Neuronal stem cell (in vitro differentiated cells): Measurements from ENCODE around the gene PDE2A.
A peak's percentile ranks its signal among the peaks of the same experiment; 100 is the strongest.

Experiments
- DNase-seq: peaks from one replicate; pipeline ENCODE4 v3.0.0-alpha.2; 2013; ENCODE audit warnings: low spot score
- H2AFZ ChIP-seq: one replicate; pipeline ENCODE4 v1.6.1; 2013; ENCODE audit warnings: mild to moderate bottlenecking, low read length, inconsistent platforms
- H2AK5ac ChIP-seq: 2 replicates; pipeline ENCODE4 v1.6.1; 2013; ENCODE audit warnings: low read depth, mild to moderate bottlenecking, inconsistent platforms, low read length, moderate library complexity, mixed read lengths
- H2BK120ac ChIP-seq: 2 replicates; pipeline ENCODE4 v1.6.1; 2013; ENCODE audit warnings: low read depth, mild to moderate bottlenecking, inconsistent platforms, low read length, moderate library complexity, mixed read lengths
- H2BK12ac ChIP-seq: one replicate; pipeline ENCODE4 v1.6.1; 2013; ENCODE audit warnings: low read length, inconsistent platforms
- H2BK15ac ChIP-seq: 2 replicates; pipeline ENCODE4 v1.6.1; 2013; ENCODE audit warnings: mild to moderate bottlenecking, low read length, inconsistent platforms, mixed read lengths
- H2BK5ac ChIP-seq: one replicate; pipeline ENCODE4 v1.6.1; 2013; ENCODE audit warnings: inconsistent platforms, mild to moderate bottlenecking, low read length, moderate library complexity
- H3K14ac ChIP-seq: one replicate; pipeline ENCODE4 v1.6.1; 2013; ENCODE audit warnings: low read length, inconsistent platforms
- H3K18ac ChIP-seq: 2 replicates; pipeline ENCODE4 v1.6.1; 2013; ENCODE audit warnings: low read length, inconsistent platforms
- H3K23ac ChIP-seq: 2 replicates; pipeline ENCODE4 v1.6.1; 2013; ENCODE audit warnings: low read depth, mild to moderate bottlenecking, mixed read lengths, low read length, inconsistent platforms; ENCODE audit not compliant: poor library complexity
- H3K27ac ChIP-seq: replicated peaks from 3 replicates; pipeline ENCODE4 v1.5.1; 2013; ENCODE audit warnings: low read length, inconsistent platforms
- H3K27me3 ChIP-seq, 3 experiments: 2 replicates each; pipeline ENCODE4 v1.6.1; 2013; ENCODE audit warnings: low read length in 3 of 3, mild to moderate bottlenecking in 2 of 3, inconsistent platforms in 1 of 3, low read depth in 1 of 3, mixed read lengths in 1 of 3, moderate library complexity in 1 of 3; ENCODE audit not compliant: control insufficient read depth in 3 of 3, insufficient read depth in 3 of 3
- H3K36me3 ChIP-seq, 2 donors: replicated peaks in 1 of 2; 2 replicates each; pipeline ENCODE4 v1.6.1; 2013; ENCODE audit warnings: low read length in 2 of 2; ENCODE audit not compliant: control insufficient read depth in 2 of 2, insufficient read depth in 2 of 2
- H3K4ac ChIP-seq: 2 replicates; pipeline ENCODE4 v1.6.1; 2013; ENCODE audit warnings: inconsistent platforms, mild to moderate bottlenecking, low read length, moderate library complexity
- H3K4me1 ChIP-seq, 2 donors: 1 replicate in 1 of 2; 2 replicates in 1 of 2; pipeline ENCODE4 v1.6.1; 2013; ENCODE audit warnings: low read length in 2 of 2, low read depth in 1 of 2; ENCODE audit not compliant: control insufficient read depth in 2 of 2, insufficient read depth in 1 of 2
- H3K4me2 ChIP-seq: one replicate; pipeline ENCODE4 v1.6.1; 2013; ENCODE audit warnings: mild to moderate bottlenecking, low read length, inconsistent platforms; ENCODE audit not compliant: insufficient read depth, poor library complexity, severe bottlenecking
- H3K4me3 ChIP-seq, 2 donors: 2 replicates each; pipeline ENCODE4 v1.5.1; 2013; ENCODE audit warnings: low read length in 2 of 2, mild to moderate bottlenecking in 2 of 2, inconsistent platforms in 1 of 2, moderate library complexity in 1 of 2
- H3K79me1 ChIP-seq: one replicate; pipeline ENCODE4 v1.6.1; 2013; ENCODE audit warnings: low read depth, mild to moderate bottlenecking, inconsistent platforms, low read length, moderate library complexity
- H3K9ac ChIP-seq: one replicate; pipeline ENCODE4 v1.6.1; 2013; ENCODE audit warnings: mild to moderate bottlenecking, low read depth, low read length, inconsistent platforms; ENCODE audit not compliant: poor library complexity
- H3K9me3 ChIP-seq, 2 donors: replicated peaks in 1 of 2; 2 replicates each; pipeline versions ENCODE3 to v1.6.1; 2013; ENCODE audit warnings: low read length in 2 of 2, mild to moderate bottlenecking in 2 of 2, inconsistent platforms in 1 of 2, low read depth in 1 of 2, mixed read lengths in 1 of 2, moderate library complexity in 1 of 2; ENCODE audit not compliant: control insufficient read depth in 2 of 2, insufficient read depth in 1 of 2
- H4K8ac ChIP-seq: one replicate; pipeline ENCODE4 v1.6.1; 2013; ENCODE audit warnings: low read depth, mild to moderate bottlenecking, inconsistent platforms, low read length, moderate library complexity
- H4K91ac ChIP-seq: one replicate; pipeline ENCODE4 v1.6.1; 2013; ENCODE audit warnings: low read length, low read depth, mild to moderate bottlenecking, inconsistent platforms; ENCODE audit not compliant: poor library complexity
- WGBS, 2 donors: extraction: QIAGEN DNeasy Blood & Tissue Kit; methylation state at CpG; one replicate each; pipeline ENCODE4 v1.1.7; 2013; ENCODE audit warnings: missing lambda C conversion rate in 2 of 2, mixed read lengths in 1 of 2; ENCODE audit not compliant: insufficient read length in 2 of 2, insufficient replicate concordance in 1 of 2; ENCODE audit errors: extremely low coverage in 2 of 2; 5-methylcytosine and 5-hydroxymethylcytosine counted together

PDE2A gene

DNA sequence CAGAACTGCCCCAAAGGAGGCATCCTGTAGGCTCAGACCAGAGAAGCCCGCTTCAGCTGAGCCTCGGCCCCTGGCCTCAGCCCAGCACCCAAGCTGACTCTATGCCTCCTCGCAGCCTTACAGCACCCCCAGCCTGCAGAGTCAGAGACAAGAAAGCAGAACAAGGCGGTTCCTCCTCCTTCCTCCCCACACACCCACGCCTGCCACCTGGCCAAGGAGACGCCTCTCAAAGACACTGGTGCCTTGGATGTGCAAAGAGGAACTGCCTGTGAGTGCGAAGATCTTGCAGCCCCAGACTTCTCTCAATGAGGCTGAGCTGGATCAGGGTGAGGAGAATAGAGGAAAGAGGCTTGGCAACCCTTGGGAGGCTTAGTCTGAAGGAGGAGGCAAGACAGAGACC is 60.2 kb downstream of the PDE2A start:
- Histone ChIP-seq H2BK15ac (no peak overlapping the region), H3K4ac (no peak overlapping the region), H2BK5ac (no peak overlapping the region), H3K14ac (no peak overlapping the region), H3K23ac (peak overlapping the region; percentile 13), H3K4me3 (no peak overlapping the region), H3K9ac (no peak overlapping the region), H3K36me3 (no peaks in the 10 kb centered on the region), H3K27me3 (peaks cover 0 to 73% (median 0%) of the 10 kb centered on the region in 3 experiments), H3K4me1 (peaks cover 3 to 18% of the 10 kb centered on the region in 2 donors), H2BK120ac (no peak overlapping the region), H3K9me3 (no peaks in the 10 kb centered on the region), H3K4me2 (no peak overlapping the region), H2AK5ac (peak overlapping the region; percentile 9), H3K27ac (no peak overlapping the region), H3K18ac (no peak overlapping the region), H2BK12ac (no peak overlapping the region), H3K79me1 (no peaks in the 10 kb centered on the region), H4K8ac (no peak overlapping the region), H2AFZ (no peak overlapping the region), H4K91ac (no peak overlapping the region)
- no CpG with 5 or more reads among the region's 7 CpGs for WGBS, 2 donors
- DNase-seq: no peak

DNA sequence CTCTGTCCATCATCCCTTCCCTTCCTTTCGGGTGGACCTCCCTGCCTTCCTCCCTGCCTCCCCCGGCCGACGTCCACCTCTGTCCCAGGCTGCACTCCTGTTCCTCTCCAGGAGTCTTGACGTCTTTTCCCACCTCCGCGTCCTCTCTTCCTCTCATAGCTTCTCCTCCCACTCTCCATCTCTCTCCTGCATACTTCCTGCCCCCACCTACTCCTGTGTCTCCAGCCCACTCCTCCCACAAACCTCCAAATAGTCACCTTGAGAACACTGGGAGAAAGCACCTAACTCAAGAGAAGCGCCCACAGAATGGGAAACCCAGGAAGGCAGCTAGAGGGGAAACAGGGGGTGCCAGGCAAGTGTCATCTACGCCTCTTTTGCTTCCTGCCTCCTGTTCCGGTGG is 60.8 kb downstream of the PDE2A start:
- no peak overlapping the region for H2BK15ac ChIP-seq
- no peak overlapping the region for H3K4ac ChIP-seq
- H3K4me2 ChIP-seq: no peak overlapping the region
- no peak overlapping the region for H3K23ac ChIP-seq
- no peak overlapping the region for H2AFZ ChIP-seq
- peaks cover 3 to 18% of the 10 kb centered on the region in 2 donors for H3K4me1 ChIP-seq
- no peak overlapping the region for H3K4me3 ChIP-seq
- peaks cover 0 to 68% (median 0%) of the 10 kb centered on the region in 3 experiments for H3K27me3 ChIP-seq
- no peaks in the 10 kb centered on the region for H3K9me3 ChIP-seq
- no peak overlapping the region for H2BK12ac ChIP-seq
- H2AK5ac ChIP-seq: peak overlapping the region; percentile 9
- H2BK120ac ChIP-seq: no peak overlapping the region
- H4K8ac ChIP-seq: no peak overlapping the region
- H3K79me1 ChIP-seq: no peaks in the 10 kb centered on the region
- H3K14ac ChIP-seq: no peak overlapping the region
- no peak for DNase-seq
- no peak overlapping the region for H4K91ac ChIP-seq
- WGBS, 2 donors: no CpG with 5 or more reads among the region's 10 CpGs
- H3K9ac ChIP-seq: no peak overlapping the region
- H2BK5ac ChIP-seq: no peak overlapping the region
- no peaks in the 10 kb centered on the region for H3K36me3 ChIP-seq
- H3K18ac ChIP-seq: no peak overlapping the region
- no peak overlapping the region for H3K27ac ChIP-seq

GRCh38 chr11:72609476-72609875 is 64.7 kb downstream of the PDE2A start:
- Histone ChIP-seq H3K4me3 (no peak overlapping the region), H3K36me3 (no peaks in the 10 kb centered on the region), H3K27me3 (peaks cover 0 to 64% (median 0%) of the 10 kb centered on the region in 3 experiments), H3K14ac (no peak overlapping the region), H3K18ac (no peak overlapping the region), H3K4ac (no peak overlapping the region), H3K27ac (no peak overlapping the region), H3K79me1 (no peaks in the 10 kb centered on the region), H2AFZ (no peak overlapping the region), H3K9me3 (no peaks in the 10 kb centered on the region), H3K4me2 (no peak overlapping the region), H3K9ac (no peak overlapping the region), H2AK5ac (no peak overlapping the region), H3K23ac (no peak overlapping the region), H2BK5ac (no peak overlapping the region), H2BK120ac (no peak overlapping the region), H3K4me1 (peaks cover 0 to 3% of the 10 kb centered on the region in 2 donors), H2BK12ac (no peak overlapping the region), H4K8ac (no peak overlapping the region), H4K91ac (no peak overlapping the region), H2BK15ac (no peak overlapping the region)
- WGBS, 2 donors: no CpG with 5 or more reads among the region's 8 CpGs
- no peak for DNase-seq

DNA sequence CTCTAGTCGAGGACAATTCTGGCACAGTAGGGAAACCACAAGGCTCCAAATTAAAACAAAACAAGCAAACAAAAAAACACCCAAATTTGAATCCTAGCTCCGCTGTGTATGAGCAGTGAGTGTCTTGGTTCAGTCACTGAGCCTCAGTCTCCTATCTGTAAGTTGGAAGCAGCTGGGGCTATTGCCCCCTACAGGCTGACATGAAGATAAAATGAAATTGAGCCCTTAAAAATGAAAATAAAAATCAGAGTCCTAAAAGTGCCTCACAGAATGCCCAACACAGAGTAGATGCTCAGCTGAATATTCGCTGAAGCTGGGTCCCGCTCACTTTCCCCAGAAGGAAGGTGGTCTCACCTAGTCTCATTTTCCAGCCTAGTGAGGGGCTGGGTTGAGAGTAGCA is 65.2 kb downstream of the PDE2A start:
- H3K9me3 ChIP-seq: no peaks in the 10 kb centered on the region
- H4K91ac ChIP-seq: no peak overlapping the region
- no peak overlapping the region for H3K4ac ChIP-seq
- no peak for DNase-seq
- H2BK120ac ChIP-seq: no peak overlapping the region
- H3K79me1 ChIP-seq: no peaks in the 10 kb centered on the region
- no CpG with 5 or more reads among the region's 4 CpGs for WGBS, 2 donors
- H3K36me3 ChIP-seq: no peaks in the 10 kb centered on the region
- H3K27ac ChIP-seq: no peak overlapping the region
- H3K4me1 ChIP-seq: peaks cover 0 to 3% of the 10 kb centered on the region in 2 donors
- H3K4me3 ChIP-seq: no peak overlapping the region
- no peak overlapping the region for H3K9ac ChIP-seq
- no peak overlapping the region for H2AFZ ChIP-seq
- no peak overlapping the region for H2BK12ac ChIP-seq
- no peak overlapping the region for H3K23ac ChIP-seq
- H3K14ac ChIP-seq: no peak overlapping the region
- H2BK5ac ChIP-seq: no peak overlapping the region
- H3K27me3 ChIP-seq: peaks cover 0 to 64% (median 0%) of the 10 kb centered on the region in 3 experiments
- H3K18ac ChIP-seq: no peak overlapping the region
- no peak overlapping the region for H3K4me2 ChIP-seq
- H2AK5ac ChIP-seq: no peak overlapping the region
- no peak overlapping the region for H4K8ac ChIP-seq
- no peak overlapping the region for H2BK15ac ChIP-seq
